Measurements from ENCODE around the gene SASH1. TPM values are rescaled to one million over a fixed set of nuclear protein-coding genes. Genes with fewer than 3 reads are reported as not detected.

SASH1 gene
- total and polyA plus RNA-seq, 7 donors: 3.2 to 101 (median 40.5) TPM

GRCh38 chr6:148438632-148439031 lies 96.0 kb downstream of the SASH1 start:
- intact Hi-C loops (cut with DNase I): no loop called here
- Histone ChIP-seq H3K4me3 (no peak overlapping the region), H3K9me3 (no peaks in the 10 kb centered on the region), H3K27ac (no peak overlapping the region), H3K36me3 (no peaks in the 10 kb centered on the region), H3K27me3 (no peaks in the 10 kb centered on the region), H3K4me1 (peaks cover 0 to 15% (median 14%) of the 10 kb centered on the region in 4 donors)
- DNase-seq: no peak
- TF ChIP-seq EP300 (IDR thresholded peaks at IDR 0.05) (no peak), POLR2AphosphoS5 (IDR thresholded peaks at IDR 0.05) (no peak), POLR2A (IDR thresholded peaks at IDR 0.05) (no peak)
- TF ChIP-seq, protein P1, sequence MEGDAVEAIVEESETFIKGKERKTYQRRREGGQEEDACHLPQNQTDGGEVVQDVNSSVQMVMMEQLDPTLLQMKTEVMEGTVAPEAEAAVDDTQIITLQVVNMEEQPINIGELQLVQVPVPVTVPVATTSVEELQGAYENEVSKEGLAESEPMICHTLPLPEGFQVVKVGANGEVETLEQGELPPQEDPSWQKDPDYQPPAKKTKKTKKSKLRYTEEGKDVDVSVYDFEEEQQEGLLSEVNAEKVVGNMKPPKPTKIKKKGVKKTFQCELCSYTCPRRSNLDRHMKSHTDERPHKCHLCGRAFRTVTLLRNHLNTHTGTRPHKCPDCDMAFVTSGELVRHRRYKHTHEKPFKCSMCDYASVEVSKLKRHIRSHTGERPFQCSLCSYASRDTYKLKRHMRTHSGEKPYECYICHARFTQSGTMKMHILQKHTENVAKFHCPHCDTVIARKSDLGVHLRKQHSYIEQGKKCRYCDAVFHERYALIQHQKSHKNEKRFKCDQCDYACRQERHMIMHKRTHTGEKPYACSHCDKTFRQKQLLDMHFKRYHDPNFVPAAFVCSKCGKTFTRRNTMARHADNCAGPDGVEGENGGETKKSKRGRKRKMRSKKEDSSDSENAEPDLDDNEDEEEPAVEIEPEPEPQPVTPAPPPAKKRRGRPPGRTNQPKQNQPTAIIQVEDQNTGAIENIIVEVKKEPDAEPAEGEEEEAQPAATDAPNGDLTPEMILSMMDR (IDR thresholded peaks at IDR 0.05): no peak
- WGBS, 2 donors: 88 to 91% methylated on average over 7 of the region's 7 CpGs

DNA sequence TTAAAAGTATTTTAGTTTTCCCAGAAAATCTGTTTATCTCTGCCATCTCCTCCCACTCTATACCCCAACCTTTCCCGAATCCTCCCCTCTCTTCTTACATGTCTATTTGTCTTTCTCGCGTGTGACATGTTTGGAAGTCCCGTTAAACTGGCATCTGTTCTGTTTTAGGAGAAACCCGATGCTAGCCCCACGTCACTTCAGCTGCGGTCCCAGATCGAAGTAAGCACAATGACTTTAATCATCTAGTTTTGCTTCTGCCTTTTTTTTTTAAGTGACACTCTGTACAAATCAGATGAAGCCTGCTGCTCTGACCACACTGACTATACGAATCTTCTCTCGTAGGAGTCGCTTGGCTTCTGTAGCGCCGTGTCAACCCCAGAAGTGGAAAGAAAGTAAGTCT lies 97.4 kb downstream of the SASH1 start:
- Histone ChIP-seq H3K4me3 (no peak overlapping the region), H3K36me3 (no peaks in the 10 kb centered on the region), H3K27me3 (no peaks in the 10 kb centered on the region), H3K4me1 (peaks cover 0 to 15% (median 14%) of the 10 kb centered on the region in 4 donors), H3K9me3 (no peaks in the 10 kb centered on the region), H3K27ac (no peak overlapping the region)
- intact Hi-C loops (cut with DNase I): no loop called here
- no peak for DNase-seq
- no peak for TF ChIP-seq EP300 (IDR thresholded peaks at IDR 0.05)
- WGBS, 2 donors: 94% methylated on average over 13 of the region's 13 CpGs

DNA sequence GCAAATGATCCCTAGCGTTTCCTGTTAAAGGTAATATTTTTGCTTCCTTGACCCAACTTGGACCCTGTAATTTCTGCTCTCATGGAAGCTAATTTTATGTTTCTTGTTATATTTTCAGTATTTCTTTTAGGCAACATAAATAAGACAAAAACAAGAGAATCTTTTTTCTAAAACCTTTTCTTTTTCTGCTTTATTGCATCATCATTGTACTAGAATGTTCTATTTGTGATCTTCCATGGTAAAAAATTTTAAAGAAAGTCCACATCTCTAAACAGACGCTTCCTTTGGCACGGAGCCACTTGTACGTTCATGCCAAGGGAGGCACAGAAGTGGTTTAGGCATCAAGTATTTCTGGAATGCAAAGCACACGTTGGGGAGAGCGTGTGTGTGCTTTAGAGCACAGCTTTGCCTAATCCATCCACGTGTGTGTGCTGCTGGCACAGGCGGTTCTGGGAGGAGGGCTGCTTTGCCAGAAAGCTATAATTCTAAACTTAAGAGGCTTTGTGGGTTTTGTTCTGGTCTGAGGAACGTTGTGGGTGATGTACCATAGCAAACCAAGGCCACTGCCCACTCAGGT lies 98.3 kb downstream of the SASH1 start:
- H3K27me3 ChIP-seq: no peaks in the 10 kb centered on the region
- H3K4me1 ChIP-seq: peaks cover 0 to 15% (median 14%) of the 10 kb centered on the region in 4 donors
- TF ChIP-seq POLR2AphosphoS5 (IDR thresholded peaks at IDR 0.05) (peak in 2 of 4 donors; percentile 34 to 45), POLR2A (IDR thresholded peaks at IDR 0.05) (no peak)
- H3K4me3 ChIP-seq: no peak overlapping the region
- WGBS, 2 donors: 57 to 73% methylated on average over 9 of the region's 9 CpGs
- H3K9me3 ChIP-seq: no peaks in the 10 kb centered on the region
- DNase-seq: peak; percentile 75
- no peaks in the 10 kb centered on the region for H3K36me3 ChIP-seq
- H3K27ac ChIP-seq: peak overlapping the region; percentile 36 to 73 (median 54)
- intact Hi-C loops (cut with DNase I): no loop called here

DNA sequence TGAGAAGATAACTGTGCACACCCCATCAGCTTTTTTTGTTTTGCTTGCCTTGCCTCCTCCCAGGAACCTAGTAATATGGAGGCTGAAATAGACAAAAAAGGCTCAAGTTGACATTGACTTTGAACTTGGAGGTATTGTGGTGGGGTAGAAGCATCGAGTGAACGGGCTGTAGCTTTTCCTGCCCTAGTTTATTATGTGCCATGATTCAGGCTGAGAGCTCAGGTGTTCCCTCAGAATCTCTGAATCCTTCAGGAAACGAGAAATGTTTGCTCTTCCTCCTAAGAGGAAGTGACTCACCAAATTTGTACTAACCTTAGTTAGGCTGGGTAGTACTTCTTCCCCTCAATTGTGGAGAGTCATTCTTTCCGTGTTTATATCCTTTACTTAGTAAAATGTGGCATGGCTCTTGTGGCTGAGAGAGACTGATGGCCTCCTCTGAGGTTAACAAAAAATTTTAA lies 98.8 kb downstream of the SASH1 start:
- intact Hi-C loops (cut with DNase I): no loop called here
- peak overlapping the region; percentile 36 to 73 (median 54) for H3K27ac ChIP-seq
- peaks cover 0 to 15% (median 14%) of the 10 kb centered on the region in 4 donors for H3K4me1 ChIP-seq
- TF ChIP-seq, protein P1 (IDR thresholded peaks at IDR 0.05): no peak
- TF ChIP-seq POLR2AphosphoS5 (IDR thresholded peaks at IDR 0.05): peak in 3 of 4 donors; percentile 9 to 66 (median 14)
- TF ChIP-seq POLR2A (IDR thresholded peaks at IDR 0.05): no peak
- no peak for TF ChIP-seq EP300 (IDR thresholded peaks at IDR 0.05)
- no peaks in the 10 kb centered on the region for H3K27me3 ChIP-seq
- H3K36me3 ChIP-seq: peaks cover 0 to 2% (median 0%) of the 10 kb centered on the region in 4 donors
- H3K9me3 ChIP-seq: no peaks in the 10 kb centered on the region
- no peak overlapping the region for H3K4me3 ChIP-seq
- no peak for DNase-seq
- WGBS, 2 donors: 31 to 58% methylated on average over 4 of the region's 4 CpGs

DNA sequence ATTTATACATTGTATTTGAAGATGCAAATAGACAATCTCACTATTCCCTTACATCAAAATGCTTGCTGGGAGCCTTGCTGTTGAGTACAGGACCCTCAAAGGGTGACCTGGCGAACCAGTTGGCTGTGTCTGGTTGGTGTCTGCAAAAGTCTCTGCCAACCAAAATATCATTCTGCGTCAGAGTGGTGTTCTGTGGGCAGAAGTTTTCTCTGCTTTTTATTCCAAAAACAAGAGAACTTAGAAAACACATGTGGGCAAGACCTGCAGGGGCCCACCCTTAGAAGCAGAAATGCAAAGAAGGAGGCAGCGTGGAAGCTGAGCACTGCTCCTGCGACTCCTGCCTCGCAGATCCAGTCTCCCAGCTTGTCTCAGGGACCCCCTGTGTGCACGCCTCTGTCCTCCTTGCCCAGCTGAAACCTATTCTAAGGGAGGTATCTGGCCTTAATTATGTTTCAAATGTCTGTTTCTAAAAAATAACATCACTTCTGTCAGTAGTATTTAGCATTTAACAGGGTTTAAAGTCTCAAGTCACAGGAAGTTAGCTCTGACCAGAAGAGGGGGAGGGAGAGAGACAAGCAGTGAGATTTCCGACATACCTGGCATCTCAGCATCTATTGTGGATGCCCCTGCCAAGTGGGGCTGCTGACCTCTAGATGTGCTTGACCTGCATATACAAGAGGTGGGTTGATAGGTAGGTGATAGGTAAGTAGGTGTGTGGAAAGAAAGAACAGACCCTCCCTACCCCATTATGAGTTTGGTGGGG lies 101.3 kb downstream of the SASH1 start:
- no peaks in the 10 kb centered on the region for H3K9me3 ChIP-seq
- H3K27ac ChIP-seq: no peak overlapping the region
- peaks cover 0 to 9% (median 0%) of the 10 kb centered on the region in 4 donors for H3K36me3 ChIP-seq
- peaks cover 0 to 15% (median 14%) of the 10 kb centered on the region in 4 donors for H3K4me1 ChIP-seq
- intact Hi-C loops (cut with DNase I): no loop called here
- no peaks in the 10 kb centered on the region for H3K27me3 ChIP-seq
- DNase-seq: no peak
- TF ChIP-seq, protein P1 (IDR thresholded peaks at IDR 0.05): no peak
- TF ChIP-seq POLR2A (IDR thresholded peaks at IDR 0.05): no peak
- TF ChIP-seq EP300 (IDR thresholded peaks at IDR 0.05): no peak
- no peak for TF ChIP-seq POLR2AphosphoS5 (IDR thresholded peaks at IDR 0.05)
- H3K4me3 ChIP-seq: no peak overlapping the region
- WGBS, 2 donors: 93 to 96% methylated on average over 7 of the region's 7 CpGs

Data from sigmoid colon (tissue), 7 donors.